Kidney epithelial cell (primary cell): ENCODE data around the gene SYPL2. TPM values are rescaled to one million over a fixed set of nuclear protein-coding genes. Genes with fewer than 3 reads are reported as not detected.

Source experiments
- DNase-seq: peaks from one replicate; pipeline ENCODE4 v3.0.0-alpha.2; 2010; ENCODE audit warnings: low read depth
- H3K27me3 ChIP-seq: 2 replicates; pipeline ENCODE4 v1.6.0; 2011; ENCODE audit warnings: low read length; ENCODE audit not compliant: control insufficient read depth, insufficient read depth
- H3K36me3 ChIP-seq: 2 replicates; pipeline ENCODE4 v1.5.1; 2011; ENCODE audit warnings: low read length; ENCODE audit not compliant: control insufficient read depth, insufficient read depth
- H3K4me3 ChIP-seq: 2 replicates; pipeline ENCODE4 v1.5.1; 2011; ENCODE audit warnings: low read depth, mild to moderate bottlenecking, control low read depth, low read length
- total RNA-seq: library from RNA; depleted of rRNA; stranded (reverse); fragments of >200 nt; gene quantifications from 2 replicates; pipeline ENCODE4 v1.2.3, GENCODE V29; 2015
- TF ChIP-seq, protein P1 (sequence below): IDR thresholded peaks from 2 replicates; pipeline ENCODE4 v1.5.1; 2011; ENCODE audit warnings: mild to moderate bottlenecking, moderate library complexity, low read length, control low read depth, inconsistent platforms; ENCODE audit not compliant: insufficient read depth, poor library complexity, severe bottlenecking

SYPL2 gene
- total RNA-seq, 1 donor from 2014 or later = 1.2 TPM

GRCh38 chr1:109490029-109490933, 23.9 kb downstream of the SYPL2 start:
- TF ChIP-seq, protein P1, sequence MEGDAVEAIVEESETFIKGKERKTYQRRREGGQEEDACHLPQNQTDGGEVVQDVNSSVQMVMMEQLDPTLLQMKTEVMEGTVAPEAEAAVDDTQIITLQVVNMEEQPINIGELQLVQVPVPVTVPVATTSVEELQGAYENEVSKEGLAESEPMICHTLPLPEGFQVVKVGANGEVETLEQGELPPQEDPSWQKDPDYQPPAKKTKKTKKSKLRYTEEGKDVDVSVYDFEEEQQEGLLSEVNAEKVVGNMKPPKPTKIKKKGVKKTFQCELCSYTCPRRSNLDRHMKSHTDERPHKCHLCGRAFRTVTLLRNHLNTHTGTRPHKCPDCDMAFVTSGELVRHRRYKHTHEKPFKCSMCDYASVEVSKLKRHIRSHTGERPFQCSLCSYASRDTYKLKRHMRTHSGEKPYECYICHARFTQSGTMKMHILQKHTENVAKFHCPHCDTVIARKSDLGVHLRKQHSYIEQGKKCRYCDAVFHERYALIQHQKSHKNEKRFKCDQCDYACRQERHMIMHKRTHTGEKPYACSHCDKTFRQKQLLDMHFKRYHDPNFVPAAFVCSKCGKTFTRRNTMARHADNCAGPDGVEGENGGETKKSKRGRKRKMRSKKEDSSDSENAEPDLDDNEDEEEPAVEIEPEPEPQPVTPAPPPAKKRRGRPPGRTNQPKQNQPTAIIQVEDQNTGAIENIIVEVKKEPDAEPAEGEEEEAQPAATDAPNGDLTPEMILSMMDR = peak; percentile 88
- Histone ChIP-seq H3K27me3 (no peaks in the 10 kb centered on the region), H3K4me3 (no peak overlapping the region), H3K36me3 (peaks cover 1% of the 10 kb centered on the region)
- no peak for DNase-seq

DNA sequence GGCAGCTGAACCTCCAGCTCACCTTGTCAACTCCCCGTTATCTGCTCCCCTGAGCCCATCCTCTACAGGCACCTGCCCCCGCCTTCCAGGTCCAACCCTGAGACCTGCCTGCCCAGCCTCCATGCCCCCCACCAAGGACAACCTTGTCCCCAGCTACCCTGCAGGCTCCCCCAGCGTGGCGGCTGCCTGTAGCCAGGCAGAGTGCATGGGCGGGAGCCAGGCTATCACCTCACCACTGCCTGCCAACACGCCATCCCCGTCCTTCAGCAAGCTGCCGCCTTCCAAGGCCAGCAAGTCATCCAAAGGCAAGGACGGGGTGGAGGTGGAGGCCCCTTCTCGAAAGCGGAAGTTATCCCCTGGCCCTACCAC, 24.6 kb downstream of the SYPL2 start:
- TF ChIP-seq, protein P1 = no peak
- Histone ChIP-seq H3K4me3 (no peak overlapping the region), H3K27me3 (no peaks in the 10 kb centered on the region), H3K36me3 (peaks cover 3% of the 10 kb centered on the region)
- DNase-seq = no peak

- Histone ChIP-seq H3K4me3 (no peak overlapping the region), H3K27me3 (no peaks in the 10 kb centered on the region), H3K36me3 (peaks cover 3% of the 10 kb centered on the region)
- no peak for DNase-seq
- TF ChIP-seq, protein P1 = no peak
Measured at GRCh38 chr1:109491372-109491771, 25.0 kb downstream of the SYPL2 start.

DNA sequence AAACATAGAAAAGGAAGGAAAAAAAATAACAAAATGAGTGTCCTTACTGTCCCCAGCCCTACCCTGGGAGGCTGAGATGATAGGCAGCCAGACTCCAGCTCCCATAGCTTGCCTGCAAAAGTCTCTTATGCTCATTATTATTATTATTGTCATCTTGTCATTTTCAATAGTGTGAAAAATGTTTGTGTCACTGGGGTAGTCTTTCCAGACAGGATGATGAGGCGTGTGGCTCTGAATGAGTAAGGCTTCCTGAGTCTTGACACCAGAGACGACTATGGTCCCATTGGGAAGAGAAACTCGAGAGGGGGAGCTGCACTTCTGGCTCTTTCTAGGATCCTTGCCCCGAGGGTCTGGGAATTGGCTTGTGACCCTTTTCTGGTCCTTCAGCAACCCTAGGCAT, 26.4 kb downstream of the SYPL2 start:
- DNase-seq = no peak

DNA sequence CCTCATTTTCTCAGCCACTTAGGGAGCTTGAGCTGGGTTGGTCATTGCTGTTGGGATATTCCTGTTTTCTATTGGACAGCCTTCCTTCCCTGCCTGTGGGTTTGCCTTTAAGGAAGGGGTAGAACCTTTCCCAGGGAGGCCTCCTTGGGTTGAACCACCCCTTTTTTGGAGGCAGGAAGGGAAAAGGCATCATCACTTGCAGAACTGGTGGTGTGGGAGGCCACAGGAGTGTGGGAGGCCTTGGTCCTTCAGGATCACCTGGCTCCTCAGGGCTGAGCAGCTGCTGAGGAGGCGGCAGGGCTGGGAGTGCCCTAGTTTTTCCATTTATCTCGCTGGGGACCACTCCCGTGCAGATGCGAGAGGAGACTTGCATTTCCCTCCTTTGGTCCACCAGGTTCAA, 26.9 kb downstream of the SYPL2 start:
- TF ChIP-seq, protein P1 = no peak
- H3K27me3 ChIP-seq = no peaks in the 10 kb centered on the region
- H3K36me3 ChIP-seq = peaks cover 2% of the 10 kb centered on the region
- no peak overlapping the region for H3K4me3 ChIP-seq
- no peak for DNase-seq

More for the DNA sequence above, 26.4 kb downstream of the SYPL2 start:
- Histone ChIP-seq H3K36me3 (peaks cover 3% of the 10 kb centered on the region), H3K27me3 (no peaks in the 10 kb centered on the region), H3K4me3 (no peak overlapping the region)
- TF ChIP-seq, protein P1 = no peak
